GM10248 (cell line): ENCODE data around the gene CT47B1.
"Not testable (repeated sequence)": the region's sequence is repeated elsewhere in the genome, so short reads cannot be mapped to it uniquely, and the experiment has no call there.

Experiments
- CTCF ChIA-PET: fragments of 300-600 bp; sonication (Branson Sonifier 250); formaldehyde crosslinking; extraction: SDS; loops from one replicate; lab custom pipeline; 2021; ENCODE audit warnings: antibody characterized with exemption; lab: Yijun Ruan, JAX
- POLR2A ChIA-PET: fragments of 350-650 bp; sonication (Branson Sonifier 250); formaldehyde crosslinking; extraction: SDS; loops from one replicate; lab custom pipeline; 2020; ENCODE audit warnings: antibody characterized with exemption; lab: Yijun Ruan, JAX
- DNase-seq: peaks from one replicate; pipeline ENCODE4 v3.0.0; 2012; ENCODE audit errors: extremely low spot score
- TF ChIP-seq, protein P1 (sequence below): IDR thresholded peaks from 2 replicates; pipeline ENCODE4 v1.5.1; 2012; ENCODE audit warnings: mild to moderate bottlenecking, low read depth; ENCODE audit errors: extremely low read depth, missing control alignments, control extremely low read depth

The CT47B1 gene

DNA sequence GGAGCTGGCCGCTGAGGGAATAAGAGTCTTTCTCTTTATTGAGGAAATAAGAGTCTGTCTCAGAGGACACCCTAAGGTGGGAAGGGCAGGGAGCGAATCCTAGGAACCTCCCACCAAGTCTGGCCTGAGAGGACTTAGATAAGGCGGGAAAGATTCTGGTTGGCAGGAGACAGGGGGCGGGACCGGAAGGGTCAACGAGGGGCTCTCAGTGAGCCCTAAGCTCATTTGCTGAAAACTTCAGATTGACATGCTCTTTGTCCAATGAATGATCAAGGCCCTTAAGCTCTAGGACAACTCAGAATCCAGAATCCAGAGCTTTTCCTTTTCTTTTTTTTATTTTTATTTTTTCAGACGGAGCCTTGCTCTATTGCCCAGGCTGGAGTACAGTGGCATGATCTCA, at the start of gene CT47B1:
Gene CT47B1 (minus strand): TSS at position 101 of the 400 bp plus-strand sequence. CDS start 196 bp downstream, outside the sequence.
- CTCF ChIA-PET, POLR2A ChIA-PET, DNase-seq: not testable (repeated sequence)

DNA sequence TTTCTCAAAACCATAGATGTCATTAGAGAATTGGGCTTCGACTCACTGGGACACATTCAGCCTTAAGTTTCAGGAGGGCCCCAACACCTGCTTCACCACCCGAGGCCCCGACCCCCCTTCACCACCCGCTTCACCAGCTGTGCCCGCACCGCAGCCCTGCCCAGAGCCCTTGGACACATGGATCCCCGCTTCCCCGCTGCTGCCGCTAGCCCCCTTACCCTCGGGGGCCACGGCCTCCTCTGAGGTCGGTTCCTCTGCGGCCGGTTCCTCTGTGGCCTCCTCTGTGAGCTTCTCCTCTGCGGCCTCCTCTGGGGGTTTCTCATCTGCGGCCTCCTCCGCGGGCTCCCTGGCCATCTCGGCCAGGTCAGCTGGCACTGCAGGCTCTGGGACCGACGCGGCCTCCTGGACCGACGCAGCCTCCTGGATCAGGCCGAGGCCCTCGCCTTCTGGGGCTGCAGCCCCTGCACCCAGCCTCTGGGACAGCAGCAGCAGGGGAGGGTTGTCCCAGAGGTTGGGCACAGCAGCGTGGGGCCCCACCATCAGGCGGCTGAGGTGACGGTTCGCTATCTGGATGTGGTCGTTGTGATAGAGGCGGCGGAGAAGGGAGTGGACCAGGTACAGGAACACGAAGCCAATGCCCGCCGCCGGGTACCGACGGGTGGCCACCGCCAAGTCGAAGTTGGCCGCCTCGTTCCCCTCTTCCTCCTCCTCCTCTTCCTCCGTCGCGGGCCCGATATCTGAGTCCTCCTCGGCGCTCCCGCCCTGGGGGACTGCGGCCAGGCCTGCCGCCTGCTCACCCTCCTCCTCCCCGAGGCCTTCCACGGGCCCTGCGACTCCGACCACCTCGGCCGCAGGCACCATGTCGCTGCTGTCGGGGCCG, 748 bp downstream of the CT47B1 start:
- TF ChIP-seq, protein P1, sequence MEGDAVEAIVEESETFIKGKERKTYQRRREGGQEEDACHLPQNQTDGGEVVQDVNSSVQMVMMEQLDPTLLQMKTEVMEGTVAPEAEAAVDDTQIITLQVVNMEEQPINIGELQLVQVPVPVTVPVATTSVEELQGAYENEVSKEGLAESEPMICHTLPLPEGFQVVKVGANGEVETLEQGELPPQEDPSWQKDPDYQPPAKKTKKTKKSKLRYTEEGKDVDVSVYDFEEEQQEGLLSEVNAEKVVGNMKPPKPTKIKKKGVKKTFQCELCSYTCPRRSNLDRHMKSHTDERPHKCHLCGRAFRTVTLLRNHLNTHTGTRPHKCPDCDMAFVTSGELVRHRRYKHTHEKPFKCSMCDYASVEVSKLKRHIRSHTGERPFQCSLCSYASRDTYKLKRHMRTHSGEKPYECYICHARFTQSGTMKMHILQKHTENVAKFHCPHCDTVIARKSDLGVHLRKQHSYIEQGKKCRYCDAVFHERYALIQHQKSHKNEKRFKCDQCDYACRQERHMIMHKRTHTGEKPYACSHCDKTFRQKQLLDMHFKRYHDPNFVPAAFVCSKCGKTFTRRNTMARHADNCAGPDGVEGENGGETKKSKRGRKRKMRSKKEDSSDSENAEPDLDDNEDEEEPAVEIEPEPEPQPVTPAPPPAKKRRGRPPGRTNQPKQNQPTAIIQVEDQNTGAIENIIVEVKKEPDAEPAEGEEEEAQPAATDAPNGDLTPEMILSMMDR = no peak
- POLR2A ChIA-PET = no interaction called here
- DNase-seq = no peak
- CTCF ChIA-PET = no interaction called here

DNA sequence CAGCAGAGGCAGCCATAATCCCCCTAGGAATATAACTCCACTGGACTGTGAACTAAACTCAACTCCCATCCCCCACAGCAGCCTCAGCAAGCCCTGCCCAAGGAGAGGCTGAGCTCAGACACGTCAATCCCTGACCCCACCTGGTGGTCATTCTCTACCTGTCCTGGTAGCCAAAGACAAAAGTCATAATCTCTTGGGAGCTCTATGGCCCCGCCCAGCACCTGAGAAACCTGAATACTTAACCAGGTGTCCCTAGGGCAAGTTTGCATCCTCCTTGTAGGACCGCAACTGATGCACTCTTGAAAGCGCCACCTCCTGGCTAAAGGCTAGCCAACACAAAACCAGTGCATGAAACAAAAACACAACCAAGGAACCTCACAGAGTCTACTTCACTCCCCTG, 18.4 kb downstream of the CT47B1 start:
- DNase-seq = no peak
- TF ChIP-seq, protein P1 = no peak
- ChIA-PET CTCF (no interaction called here), POLR2A (no interaction called here)

DNA sequence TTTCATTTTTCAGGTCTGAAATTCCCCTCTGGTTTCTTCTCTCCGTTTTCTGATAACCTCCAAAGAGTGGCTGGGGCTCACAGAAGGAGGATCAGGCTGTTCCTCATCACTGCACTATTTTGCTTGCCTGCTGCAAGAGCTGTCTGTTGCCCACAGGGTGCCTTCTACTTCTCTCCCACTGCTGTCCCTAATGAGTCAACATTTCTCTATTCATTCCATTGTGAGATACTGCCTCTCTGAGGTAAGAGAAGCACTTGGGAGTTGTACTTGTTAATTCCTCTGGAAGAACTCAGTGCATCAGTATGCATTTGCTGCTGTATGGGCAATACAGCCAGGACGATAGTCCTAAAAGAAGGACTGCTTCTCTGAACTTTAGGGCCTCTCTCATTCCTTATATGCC, 34.8 kb downstream of the CT47B1 start:
- TF ChIP-seq, protein P1 = no peak
- POLR2A ChIA-PET = no interaction called here
- no peak for DNase-seq
- CTCF ChIA-PET = no interaction called here

DNA sequence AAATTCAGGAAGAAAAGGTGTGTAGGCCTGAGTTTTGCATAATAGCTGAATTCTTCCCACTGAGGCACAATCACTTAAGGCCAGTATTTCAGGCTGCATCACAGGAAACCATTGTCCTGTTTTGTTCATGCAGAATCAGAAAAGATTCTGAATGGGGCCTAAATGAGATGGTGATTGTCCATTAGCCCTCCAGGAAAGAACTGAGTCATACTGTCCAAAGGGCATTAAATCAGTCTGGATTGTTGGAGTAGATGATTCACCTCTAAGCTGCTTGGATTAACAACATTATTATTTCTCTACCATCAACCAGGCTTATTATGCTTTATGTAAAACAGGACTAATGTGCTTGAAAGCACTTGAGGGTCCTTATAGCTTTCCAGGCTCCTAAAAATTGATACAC, 36.2 kb downstream of the CT47B1 start:
- TF ChIP-seq, protein P1 = no peak
- ChIA-PET POLR2A (no interaction called here), CTCF (no interaction called here)
- DNase-seq = no peak

DNA sequence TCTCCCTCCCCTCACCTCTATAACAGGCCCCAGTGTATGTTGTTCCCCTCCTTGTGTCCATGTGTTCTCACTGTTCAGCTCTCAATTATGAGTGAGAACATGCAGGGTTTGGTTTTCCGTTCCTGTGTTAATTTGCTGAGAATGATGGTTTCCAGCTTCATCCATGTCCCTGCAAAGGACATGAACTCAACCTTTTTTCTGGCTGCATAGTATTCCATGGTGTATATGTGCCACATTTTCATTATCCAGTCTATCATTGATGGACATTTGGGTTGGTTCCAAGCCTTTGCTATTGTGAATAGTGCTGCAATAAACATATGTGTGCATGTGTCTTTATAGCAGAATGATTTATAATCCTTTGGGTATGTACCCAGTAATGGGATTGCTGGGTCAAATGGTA, 48.5 kb downstream of the CT47B1 start:
- DNase-seq, CTCF ChIA-PET, POLR2A ChIA-PET: not testable (repeated sequence)

DNA sequence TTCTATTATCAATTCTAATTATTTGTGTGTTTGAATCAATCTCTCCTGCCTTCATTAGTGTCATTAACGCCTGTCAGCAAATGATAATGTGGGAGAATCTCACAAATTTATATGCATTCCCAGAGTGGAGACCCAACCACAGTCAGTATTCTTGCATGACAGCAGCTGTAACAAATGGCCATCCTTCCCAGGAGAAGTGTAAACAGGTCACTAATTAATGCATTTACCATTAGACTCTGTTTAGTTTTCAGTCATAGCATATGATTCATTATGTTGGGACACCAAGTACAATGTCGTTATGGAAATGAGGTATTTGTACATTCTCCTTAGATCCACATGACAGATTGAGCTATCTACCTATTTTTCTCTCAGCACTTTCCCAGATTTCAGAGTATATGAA, 50.5 kb downstream of the CT47B1 start:
- ChIA-PET CTCF (no interaction called here), POLR2A (no interaction called here)
- TF ChIP-seq, protein P1 = no peak
- no peak for DNase-seq
